ENCODE data around the gene GATB.

GRCh38 chr4:151673908-151674520, 86.8 kb downstream of the GATB start:
- no peak for TF ChIP-seq EZH2 (IDR thresholded peaks at IDR 0.05; ENCODE audit: borderline replicate concordance, low read length)
- TF ChIP-seq CTCF (IDR thresholded peaks at IDR 0.05; ENCODE audit: low read length) = no peak
